Uterus (tissue), 2 donors: ENCODE data around the gene CIROP.

Experiments used
- POLR2A ChIP-seq, 2 donors: fragments of 450-650 bp; IDR thresholded peaks; one replicate each; pipeline ENCODE4 v1.6.1; 2016; ENCODE audit warnings: antibody characterized with exemption in 2 of 2, mild to moderate bottlenecking in 1 of 2, moderate library complexity in 1 of 2
- TF ChIP-seq, protein P1 (sequence below), 4 experiments: fragments of 200-600 bp in 2 of 4; fragments of 450-650 bp in 2 of 4; sonication (generic) in 2 of 4; IDR thresholded peaks; one replicate each; pipeline ENCODE4 v1.5.1; 2016 to 2019; ENCODE audit warnings: antibody characterized with exemption in 4 of 4, mild to moderate bottlenecking in 2 of 4, moderate library complexity in 1 of 4

DNA sequence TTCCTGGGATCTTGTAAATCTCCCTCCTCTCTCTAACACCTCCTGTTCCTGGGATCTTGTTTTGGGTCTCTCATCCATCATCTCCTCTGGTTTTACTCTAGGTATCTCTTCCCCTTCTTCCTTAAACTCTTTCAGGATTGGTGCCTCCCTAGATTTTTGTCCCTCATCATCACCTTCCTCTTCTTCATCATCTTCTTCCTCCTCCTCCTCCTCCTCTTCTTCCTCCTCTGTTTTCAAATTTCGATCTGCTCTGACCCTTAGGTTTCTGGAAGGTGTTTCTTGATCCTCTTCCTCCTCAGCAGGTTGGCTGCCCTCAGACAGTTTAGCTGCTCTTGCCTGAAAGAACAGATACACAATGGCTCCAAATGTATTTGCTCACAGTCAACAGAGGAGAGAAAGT, 24.3 kb downstream of the CIROP start:
- TF ChIP-seq, protein P1, sequence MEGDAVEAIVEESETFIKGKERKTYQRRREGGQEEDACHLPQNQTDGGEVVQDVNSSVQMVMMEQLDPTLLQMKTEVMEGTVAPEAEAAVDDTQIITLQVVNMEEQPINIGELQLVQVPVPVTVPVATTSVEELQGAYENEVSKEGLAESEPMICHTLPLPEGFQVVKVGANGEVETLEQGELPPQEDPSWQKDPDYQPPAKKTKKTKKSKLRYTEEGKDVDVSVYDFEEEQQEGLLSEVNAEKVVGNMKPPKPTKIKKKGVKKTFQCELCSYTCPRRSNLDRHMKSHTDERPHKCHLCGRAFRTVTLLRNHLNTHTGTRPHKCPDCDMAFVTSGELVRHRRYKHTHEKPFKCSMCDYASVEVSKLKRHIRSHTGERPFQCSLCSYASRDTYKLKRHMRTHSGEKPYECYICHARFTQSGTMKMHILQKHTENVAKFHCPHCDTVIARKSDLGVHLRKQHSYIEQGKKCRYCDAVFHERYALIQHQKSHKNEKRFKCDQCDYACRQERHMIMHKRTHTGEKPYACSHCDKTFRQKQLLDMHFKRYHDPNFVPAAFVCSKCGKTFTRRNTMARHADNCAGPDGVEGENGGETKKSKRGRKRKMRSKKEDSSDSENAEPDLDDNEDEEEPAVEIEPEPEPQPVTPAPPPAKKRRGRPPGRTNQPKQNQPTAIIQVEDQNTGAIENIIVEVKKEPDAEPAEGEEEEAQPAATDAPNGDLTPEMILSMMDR (IDR thresholded peaks at IDR 0.05), result no peak
- TF ChIP-seq POLR2A (IDR thresholded peaks at IDR 0.05), result no peak
